ENCODE measurements around the gene HACD2. TPM values are rescaled to one million over a fixed set of nuclear protein-coding genes. Genes with fewer than 3 reads are reported as not detected.

The HACD2 gene
- total and polyA plus RNA-seq, 2 donors (not counting 3 experiments of a cell fraction or from before 2014, with no cell fraction given) = 17.0 to 20.9 TPM

GRCh38 chr3:123483146-123483545 is 101.7 kb downstream of the HACD2 start:
- ChIA-PET POLR2A (no interaction called here), CTCF (interaction anchor here (0.8 to 1.7 kb wide), 4 partner anchors 16 to 154 kb away, joined by 3 to 5 read pairs (median 4); partner anchors contain the start of gene ADCY5)
- intact Hi-C loops (cut with micrococcal nuclease) (no loop called here), dilution Hi-C loops (cut with MboI; ENCODE audit: extremely low pct_ligation_motif_present, low sequenced_read_pairs) (no loop called here)
- peaks cover 6 to 10% of the 10 kb centered on the region in 2 experiments for H3K27me3 ChIP-seq (ENCODE audit: control insufficient read depth in 2 of 2, insufficient read depth in 2 of 2, low read length in 2 of 2)
- no peak overlapping the region for H3K9ac ChIP-seq (replicated peaks; ENCODE audit: extremely low read depth, insufficient read depth, low read length)
- DNase-seq (ENCODE audit: low read depth, low spot score) (no peak), FAIRE-seq (no peak)
- H4K20me1 ChIP-seq (replicated peaks; ENCODE audit: control insufficient read depth, extremely low read depth, insufficient read depth, low read length) = no peaks in the 10 kb centered on the region
- H3K4me2 ChIP-seq (ENCODE audit: insufficient read depth, low read length) = no peak overlapping the region
- TF ChIP-seq POLR2A (IDR thresholded peaks at IDR 0.05; ENCODE audit: low read depth, low read length) (no peak), GATA2 (IDR thresholded peaks at IDR 0.05; ENCODE audit: insufficient read depth, insufficient read length, low read depth, low read length) (no peak), MYC (IDR thresholded peaks at IDR 0.05; ENCODE audit: low read depth, low read length) (no peak), CTCF (IDR thresholded peaks at IDR 0.05; ENCODE audit: extremely low read depth in 1 of 2, insufficient read depth in 1 of 2, low read depth in 1 of 2, low read length in 2 of 2) (no peak), JUN (IDR thresholded peaks at IDR 0.05; ENCODE audit: borderline replicate concordance, insufficient read depth, insufficient read length, low read depth) (no peak), FOS (IDR thresholded peaks at IDR 0.05; ENCODE audit: borderline replicate concordance, insufficient read depth, low read length) (no peak), POLR2AphosphoS5 (IDR thresholded peaks at IDR 0.05; ENCODE audit: insufficient read depth, low read depth, low read length) (no peak), EZH2 (IDR thresholded peaks at IDR 0.05; ENCODE audit: borderline replicate concordance, low read depth, low read length, severe bottlenecking) (no peak)
- TF ChIP-seq, protein P1, sequence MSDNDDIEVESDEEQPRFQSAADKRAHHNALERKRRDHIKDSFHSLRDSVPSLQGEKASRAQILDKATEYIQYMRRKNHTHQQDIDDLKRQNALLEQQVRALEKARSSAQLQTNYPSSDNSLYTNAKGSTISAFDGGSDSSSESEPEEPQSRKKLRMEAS (IDR thresholded peaks at IDR 0.05; ENCODE audit: insufficient read depth, insufficient read length) = no peak
- no TSS peak for BruUV-seq (replicated peaks)
- no peaks in the 10 kb centered on the region for H3K9me3 ChIP-seq (replicated peaks; ENCODE audit: control insufficient read depth, insufficient read depth, low read length)
- H2AFZ ChIP-seq (ENCODE audit: low read depth, low read length) = no peak overlapping the region
- H3K4me3 ChIP-seq (replicated peaks in 1 of 3; ENCODE audit: insufficient read depth in 1 of 3, low read depth in 1 of 3, low read length in 3 of 3) = no peak overlapping the region
- no peak overlapping the region for H3K27ac ChIP-seq (ENCODE audit: insufficient read depth, low read depth, low read length)
- no peaks in the 10 kb centered on the region for H3K36me3 ChIP-seq (ENCODE audit: control insufficient read depth in 2 of 2, extremely low read depth in 1 of 2, insufficient read depth in 2 of 2, low read length in 2 of 2)
- H3K9me1 ChIP-seq (replicated peaks; ENCODE audit: control insufficient read depth, extremely low read depth, insufficient read depth, low read length) = no peaks in the 10 kb centered on the region
- H3K4me1 ChIP-seq (ENCODE audit: control insufficient read depth, extremely low read depth, insufficient read depth, low read length) = no peaks in the 10 kb centered on the region
- no peaks in the 10 kb centered on the region for H3K79me2 ChIP-seq (ENCODE audit: control insufficient read depth, insufficient read depth, low read length)

Measured in endothelial cell of umbilical vein (primary cell).